OCI-LY3 (cell line): Measurements from ENCODE around the gene NFXL1.

ENCODE experiments used
- H2AFZ ChIP-seq: fragments of 200-600, 300-600 bp; shearing (Covaris generic); 2 replicates; pipeline ENCODE4 v1.6.0; 2014; ENCODE audit warnings: antibody characterized with exemption, low read depth, low read length
- H3K27ac ChIP-seq: fragments of 200-600, 300-600 bp; sonication (generic); 2 replicates; pipeline ENCODE4 v1.5.1; 2014; ENCODE audit warnings: mild to moderate bottlenecking, low read length, moderate library complexity, mixed read lengths
- H3K27me3 ChIP-seq: fragments of 200-600, 300-600 bp; sonication (generic); 2 replicates; pipeline ENCODE4 v1.6.1; 2014; ENCODE audit warnings: low read depth, low read length, mixed read lengths
- H3K36me3 ChIP-seq: fragments of 200-600, 300-600 bp; sonication (generic); replicated peaks from 2 replicates; pipeline ENCODE3; 2014; ENCODE audit warnings: low read depth, low read length, mixed read lengths
- H3K4me1 ChIP-seq: fragments of 300-600, 200-600 bp; sonication (generic); 2 replicates; pipeline ENCODE4 v1.6.1; 2014; ENCODE audit warnings: low read length, mixed read lengths
- H3K4me2 ChIP-seq: fragments of 200-600, 300-600 bp; sonication (generic); 2 replicates; pipeline ENCODE4 v1.6.1; 2014; ENCODE audit warnings: low read length, mixed read lengths
- H3K4me3 ChIP-seq: fragments of 300-600, 200-600 bp; sonication (generic); 2 replicates; pipeline ENCODE4 v1.5.1; 2014; ENCODE audit warnings: antibody characterized with exemption, mild to moderate bottlenecking, low read length, moderate library complexity
- H3K79me2 ChIP-seq: fragments of 300-600, 200-600 bp; shearing (Covaris generic); 2 replicates; pipeline ENCODE4 v1.6.1; 2014; ENCODE audit warnings: mild to moderate bottlenecking, low read length, mixed read lengths
- H3K9ac ChIP-seq: fragments of 300-600, 200-600 bp; shearing (Covaris generic); 2 replicates; pipeline ENCODE4 v1.6.0; 2014; ENCODE audit warnings: mild to moderate bottlenecking, low read length, moderate library complexity
- H3K9me3 ChIP-seq: fragments of 200-600, 300-600 bp; shearing (Covaris generic); 2 replicates; pipeline ENCODE4 v1.6.1; 2014; ENCODE audit warnings: low read length, mixed read lengths; ENCODE audit not compliant: insufficient read depth
- H4K20me1 ChIP-seq: fragments of 200-600, 300-600 bp; sonication (generic); 2 replicates; pipeline ENCODE4 v1.6.1; 2016; ENCODE audit warnings: low read length, mixed read lengths; ENCODE audit not compliant: insufficient read depth
- CTCF ChIP-seq: fragments of 200-600, 300-600 bp; sonication (generic); IDR thresholded peaks from 2 replicates; pipeline ENCODE4 v1.5.1; 2014; ENCODE audit warnings: antibody characterized with exemption, low read length, low read depth
- EZH2phosphoT487 ChIP-seq: fragments of 200-600 bp; shearing (Covaris generic); IDR thresholded peaks from 2 replicates; pipeline ENCODE4 v1.6.1; 2018; ENCODE audit warnings: antibody characterized with exemption, mixed run types, low read depth

NFXL1 gene

DNA sequence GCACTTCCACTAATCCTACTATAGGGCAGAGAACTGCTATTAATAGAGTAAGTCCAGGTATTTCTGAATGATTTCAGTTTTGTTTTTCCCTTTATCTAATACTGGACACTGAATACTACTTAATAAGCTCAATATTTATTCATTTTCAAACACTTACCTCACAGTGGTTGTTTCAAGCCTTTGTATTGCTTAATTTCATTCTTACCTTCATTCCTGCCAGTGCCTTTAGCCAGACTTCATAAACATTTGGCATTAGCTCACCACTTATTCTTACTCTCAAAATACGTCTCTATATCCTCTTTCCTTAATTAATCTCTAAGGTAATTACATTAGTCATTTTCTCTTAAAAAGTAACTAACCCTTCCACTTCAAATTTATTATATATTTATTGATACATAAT is 57.7 kb downstream of the NFXL1 start:
- H3K36me3 ChIP-seq, result peaks cover 29% of the 10 kb centered on the region
- no peak overlapping the region for H3K4me2 ChIP-seq
- no peak overlapping the region for H3K4me3 ChIP-seq
- no peaks in the 10 kb centered on the region for H4K20me1 ChIP-seq
- TF ChIP-seq CTCF, result no peak
- TF ChIP-seq EZH2phosphoT487, result no peak
- H3K27ac ChIP-seq, result no peak overlapping the region
- H3K27me3 ChIP-seq, result no peaks in the 10 kb centered on the region
- 0 out of 2 replicates have a peak, but pooled peaks cover 4% of the 10 kb centered on the region for H3K4me1 ChIP-seq
- no peaks in the 10 kb centered on the region for H3K9me3 ChIP-seq
- H3K79me2 ChIP-seq, result no peaks in the 10 kb centered on the region
- no peak overlapping the region for H2AFZ ChIP-seq
- H3K9ac ChIP-seq, result no peak overlapping the region

- Histone ChIP-seq H3K4me3 (no peak overlapping the region), H3K4me2 (no peak overlapping the region), H3K27me3 (no peaks in the 10 kb centered on the region), H3K27ac (no peak overlapping the region), H3K9ac (no peak overlapping the region), H2AFZ (no peak overlapping the region), H4K20me1 (no peaks in the 10 kb centered on the region), H3K36me3 (peaks cover 32% of the 10 kb centered on the region), H3K4me1 (0 out of 2 replicates have a peak, but pooled peaks cover 4% of the 10 kb centered on the region), H3K9me3 (no peaks in the 10 kb centered on the region), H3K79me2 (no peaks in the 10 kb centered on the region)
- TF ChIP-seq CTCF (no peak), EZH2phosphoT487 (no peak)
Observed at GRCh38 chr4:47855350-47855749, 59.0 kb downstream of the NFXL1 start.

GRCh38 chr4:47852136-47852535 is 62.2 kb downstream of the NFXL1 start:
- TF ChIP-seq CTCF (no peak), EZH2phosphoT487 (no peak)
- no peak overlapping the region for H3K4me3 ChIP-seq
- H3K36me3 ChIP-seq, result peaks cover 36% of the 10 kb centered on the region
- no peaks in the 10 kb centered on the region for H3K27me3 ChIP-seq
- no peaks in the 10 kb centered on the region for H3K4me1 ChIP-seq
- no peak overlapping the region for H3K27ac ChIP-seq
- no peak overlapping the region for H3K4me2 ChIP-seq
- H2AFZ ChIP-seq, result no peak overlapping the region
- no peaks in the 10 kb centered on the region for H3K9me3 ChIP-seq
- H3K9ac ChIP-seq, result no peak overlapping the region
- no peaks in the 10 kb centered on the region for H4K20me1 ChIP-seq
- no peaks in the 10 kb centered on the region for H3K79me2 ChIP-seq

GRCh38 chr4:47849466-47849865 is 64.9 kb downstream of the NFXL1 start:
- Histone ChIP-seq H4K20me1 (no peaks in the 10 kb centered on the region), H3K4me1 (no peaks in the 10 kb centered on the region), H3K4me3 (no peak overlapping the region), H3K27me3 (no peaks in the 10 kb centered on the region), H3K27ac (no peak overlapping the region), H3K9ac (no peak overlapping the region), H3K9me3 (no peaks in the 10 kb centered on the region), H3K4me2 (no peak overlapping the region), H3K36me3 (peaks cover 34% of the 10 kb centered on the region), H3K79me2 (no peaks in the 10 kb centered on the region), H2AFZ (no peak overlapping the region)
- TF ChIP-seq CTCF (no peak), EZH2phosphoT487 (no peak)
